GM12874 (cell line): Measurements from ENCODE around the gene WDR90.

Source experiments
- TF ChIP-seq, protein P1 (sequence below): IDR thresholded peaks from 2 replicates; pipeline ENCODE4 v1.5.1; 2011; ENCODE audit warnings: low read depth, mild to moderate bottlenecking, control low read depth, low read length, moderate library complexity; ENCODE audit not compliant: insufficient read depth

The WDR90 gene

GRCh38 chr16:672851-673250, 23.7 kb downstream of the WDR90 start:
- TF ChIP-seq, protein P1, sequence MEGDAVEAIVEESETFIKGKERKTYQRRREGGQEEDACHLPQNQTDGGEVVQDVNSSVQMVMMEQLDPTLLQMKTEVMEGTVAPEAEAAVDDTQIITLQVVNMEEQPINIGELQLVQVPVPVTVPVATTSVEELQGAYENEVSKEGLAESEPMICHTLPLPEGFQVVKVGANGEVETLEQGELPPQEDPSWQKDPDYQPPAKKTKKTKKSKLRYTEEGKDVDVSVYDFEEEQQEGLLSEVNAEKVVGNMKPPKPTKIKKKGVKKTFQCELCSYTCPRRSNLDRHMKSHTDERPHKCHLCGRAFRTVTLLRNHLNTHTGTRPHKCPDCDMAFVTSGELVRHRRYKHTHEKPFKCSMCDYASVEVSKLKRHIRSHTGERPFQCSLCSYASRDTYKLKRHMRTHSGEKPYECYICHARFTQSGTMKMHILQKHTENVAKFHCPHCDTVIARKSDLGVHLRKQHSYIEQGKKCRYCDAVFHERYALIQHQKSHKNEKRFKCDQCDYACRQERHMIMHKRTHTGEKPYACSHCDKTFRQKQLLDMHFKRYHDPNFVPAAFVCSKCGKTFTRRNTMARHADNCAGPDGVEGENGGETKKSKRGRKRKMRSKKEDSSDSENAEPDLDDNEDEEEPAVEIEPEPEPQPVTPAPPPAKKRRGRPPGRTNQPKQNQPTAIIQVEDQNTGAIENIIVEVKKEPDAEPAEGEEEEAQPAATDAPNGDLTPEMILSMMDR: no peak

DNA sequence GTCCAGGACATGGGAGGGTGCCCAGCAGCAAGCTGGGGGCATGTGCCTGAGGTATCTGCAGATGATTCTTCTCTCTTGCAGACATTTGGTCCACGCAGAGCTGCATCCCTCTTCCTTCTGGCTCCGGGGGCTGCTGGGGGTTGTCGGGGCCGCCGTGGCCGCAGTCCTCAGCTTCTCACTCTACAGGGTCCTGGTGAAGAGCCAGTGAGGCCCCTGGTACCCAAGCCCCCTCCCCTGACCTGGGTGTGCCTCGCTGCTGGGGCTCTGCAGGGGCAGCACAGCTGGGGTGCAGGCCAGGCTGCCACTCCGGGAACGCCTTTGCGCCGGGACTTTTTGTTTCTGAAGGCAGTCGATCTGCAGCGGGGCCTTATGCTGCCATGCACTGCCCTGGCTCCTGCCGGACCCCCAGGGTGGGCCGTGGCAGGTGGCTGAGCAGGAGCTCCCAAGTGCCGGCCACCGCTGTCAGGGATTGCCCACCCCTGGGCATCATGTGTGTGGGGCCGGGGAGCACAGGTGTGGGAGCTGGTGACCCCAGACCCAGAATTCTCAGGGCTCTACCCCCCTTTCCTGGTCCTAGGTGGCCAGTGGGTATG, 24.3 kb downstream of the WDR90 start:
- TF ChIP-seq, protein P1: no peak

DNA sequence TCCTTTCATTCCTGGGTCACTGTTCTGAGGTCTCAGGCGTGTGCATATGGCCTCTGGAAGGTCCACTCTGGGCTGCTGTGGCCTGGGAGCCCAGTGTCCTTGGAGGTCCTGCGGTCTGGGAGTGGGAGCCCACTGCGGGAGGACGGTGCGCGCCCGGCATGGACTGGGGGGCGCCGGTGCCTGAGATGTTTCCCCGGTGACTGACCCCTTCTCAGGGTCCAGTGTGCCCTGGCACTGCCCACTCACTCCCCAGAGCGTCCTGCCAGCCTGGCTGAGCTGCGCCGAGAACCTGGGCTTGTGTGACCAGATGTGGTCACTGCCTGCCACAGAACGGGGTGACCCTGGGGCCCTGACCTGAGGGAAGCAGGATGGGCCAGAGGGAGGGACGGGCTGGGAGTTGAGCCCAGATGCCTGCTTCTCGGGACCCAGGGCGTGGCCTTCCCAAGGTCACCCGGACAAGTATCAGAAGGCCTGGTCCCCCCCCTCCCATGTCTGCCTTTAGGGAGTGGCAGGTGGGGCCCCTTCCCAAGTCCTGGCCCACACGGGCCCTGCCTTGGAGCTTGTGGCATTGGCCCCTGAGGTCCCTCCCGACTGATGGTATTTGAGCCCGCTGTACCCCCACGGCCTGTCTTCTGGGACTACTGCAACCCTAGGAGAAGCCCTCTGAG, 25.2 kb downstream of the WDR90 start:
- TF ChIP-seq, protein P1: no peak

DNA sequence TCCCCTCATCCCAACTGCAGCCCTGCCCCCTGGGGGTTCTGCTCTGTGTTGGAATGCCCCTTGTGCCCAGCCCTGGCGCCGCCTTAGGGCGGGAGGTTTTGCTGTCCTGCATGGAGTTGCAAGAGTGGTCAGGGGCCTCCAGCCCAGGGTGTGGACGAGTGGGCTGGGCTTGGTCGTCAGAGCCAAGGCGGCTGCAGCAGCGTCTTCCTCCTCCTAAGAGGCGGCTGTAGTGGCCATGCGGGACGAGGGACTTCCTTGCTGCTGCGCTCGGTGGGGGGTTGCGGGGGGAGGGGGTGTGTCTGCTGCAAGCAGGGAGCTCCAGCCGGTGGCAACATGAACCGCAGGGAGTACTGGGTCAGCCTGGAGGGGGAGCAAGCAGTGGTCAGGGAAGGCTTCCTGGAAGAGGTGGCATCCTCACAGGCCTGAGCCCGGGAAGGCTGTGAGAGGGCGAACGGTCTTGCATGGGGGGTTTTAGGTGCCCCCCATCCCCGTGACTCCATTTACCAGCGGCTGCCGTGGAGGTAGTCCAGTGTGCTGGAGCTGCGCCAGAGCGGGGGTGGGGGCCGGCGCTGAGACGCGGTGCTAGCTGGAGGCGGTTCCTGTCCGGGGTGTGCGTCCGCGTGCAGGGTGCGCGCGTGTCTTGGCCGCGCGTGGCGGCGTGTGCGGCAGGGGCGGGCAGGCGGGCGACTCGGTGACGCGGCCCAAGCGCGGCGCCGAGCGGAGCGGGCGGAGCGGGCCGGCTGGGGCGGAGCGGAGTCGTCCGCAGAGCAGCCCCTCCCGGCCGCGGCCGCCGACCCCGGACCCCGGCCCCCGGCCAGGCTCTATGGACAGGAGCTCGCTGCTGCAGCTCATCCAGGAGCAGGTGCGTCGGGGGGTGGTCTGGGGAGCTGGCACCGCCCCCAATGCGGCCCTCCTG, 26.1 kb downstream of the WDR90 start, which contains the start of gene RHBDL1:
TSS of gene RHBDL1 (plus strand) at position 704 of the 916 bp plus-strand sequence. CDS start at position 824, 120 bp downstream.
- TF ChIP-seq, protein P1: 0 out of 2 replicates have a peak, but pooled peaks have one; percentile 1

DNA sequence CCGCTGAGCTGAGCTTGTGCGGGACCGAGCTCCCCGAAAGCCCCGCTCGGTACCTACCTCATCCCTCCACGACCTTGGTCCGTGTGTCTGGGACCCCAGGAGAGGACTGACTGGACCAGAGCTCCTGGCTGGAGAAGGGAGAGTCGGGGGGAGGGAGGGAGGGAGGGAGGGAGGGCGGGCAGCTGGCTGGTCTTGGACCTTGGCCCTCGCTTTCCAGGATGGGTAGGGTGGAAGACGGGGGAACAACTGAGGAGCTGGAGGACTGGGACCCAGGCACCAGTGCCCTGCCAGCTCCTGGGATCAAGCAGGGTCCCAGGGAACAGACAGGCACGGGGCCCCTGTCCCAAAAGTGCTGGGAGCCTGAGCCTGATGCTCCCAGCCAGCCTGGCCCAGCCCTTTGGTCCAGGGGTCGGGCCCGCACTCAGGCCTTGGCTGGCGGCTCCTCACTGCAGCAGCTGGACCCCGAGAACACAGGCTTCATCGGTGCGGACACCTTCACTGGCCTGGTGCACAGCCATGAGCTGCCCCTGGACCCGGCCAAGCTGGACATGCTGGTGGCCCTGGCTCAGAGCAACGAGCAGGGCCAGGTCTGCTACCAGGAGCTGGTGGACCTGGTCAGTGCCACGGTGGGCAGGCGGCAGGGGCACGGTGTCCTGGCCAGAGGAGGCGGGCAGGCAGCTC, 26.9 kb downstream of the WDR90 start:
- TF ChIP-seq, protein P1: no peak

DNA sequence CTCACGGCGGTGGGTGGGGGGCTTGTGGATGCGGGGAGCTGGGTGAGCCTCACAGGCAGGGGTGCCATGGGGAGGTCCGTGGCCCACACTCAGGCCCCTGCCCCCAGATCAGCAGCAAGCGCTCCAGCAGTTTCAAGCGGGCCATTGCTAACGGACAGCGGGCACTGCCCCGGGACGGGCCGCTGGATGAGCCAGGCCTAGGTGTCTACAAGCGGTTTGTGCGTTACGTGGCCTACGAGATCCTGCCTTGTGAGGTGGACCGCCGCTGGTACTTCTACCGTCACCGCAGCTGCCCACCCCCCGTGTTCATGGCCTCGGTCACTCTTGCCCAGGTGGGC, 27.4 kb downstream of the WDR90 start:
- TF ChIP-seq, protein P1: no peak

DNA sequence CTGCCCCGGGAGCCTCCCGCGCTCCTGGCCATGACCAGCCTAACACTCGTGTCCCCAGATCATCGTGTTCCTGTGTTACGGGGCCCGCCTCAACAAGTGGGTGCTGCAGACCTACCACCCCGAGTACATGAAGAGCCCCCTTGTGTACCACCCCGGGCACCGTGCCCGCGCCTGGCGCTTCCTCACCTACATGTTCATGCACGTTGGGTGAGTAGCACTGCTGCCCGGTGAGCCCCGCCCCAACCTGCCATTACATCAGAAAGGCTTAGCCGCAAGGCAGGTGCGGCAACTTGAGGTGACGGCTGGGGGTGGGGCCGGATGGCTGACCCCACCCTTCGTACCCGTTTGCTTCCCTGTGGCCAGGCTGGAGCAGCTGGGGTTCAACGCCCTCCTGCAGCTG, 27.7 kb downstream of the WDR90 start:
- TF ChIP-seq, protein P1: no peak
